Colon (tissue), 2 donors: Measurements from ENCODE around the gene C5orf15.
"Not testable (repeated sequence)": the region's sequence is repeated elsewhere in the genome, so short reads cannot be mapped to it uniquely, and the experiment has no call there.

Experiments used
- FAIRE-seq: peaks from 2 replicates; lab custom pipeline; 2012; peaks lifted over from hg19 to GRCh38; lab: Jason Lieb, UNC
- donor health status: control.
- donor health status: control.

The C5orf15 gene

DNA sequence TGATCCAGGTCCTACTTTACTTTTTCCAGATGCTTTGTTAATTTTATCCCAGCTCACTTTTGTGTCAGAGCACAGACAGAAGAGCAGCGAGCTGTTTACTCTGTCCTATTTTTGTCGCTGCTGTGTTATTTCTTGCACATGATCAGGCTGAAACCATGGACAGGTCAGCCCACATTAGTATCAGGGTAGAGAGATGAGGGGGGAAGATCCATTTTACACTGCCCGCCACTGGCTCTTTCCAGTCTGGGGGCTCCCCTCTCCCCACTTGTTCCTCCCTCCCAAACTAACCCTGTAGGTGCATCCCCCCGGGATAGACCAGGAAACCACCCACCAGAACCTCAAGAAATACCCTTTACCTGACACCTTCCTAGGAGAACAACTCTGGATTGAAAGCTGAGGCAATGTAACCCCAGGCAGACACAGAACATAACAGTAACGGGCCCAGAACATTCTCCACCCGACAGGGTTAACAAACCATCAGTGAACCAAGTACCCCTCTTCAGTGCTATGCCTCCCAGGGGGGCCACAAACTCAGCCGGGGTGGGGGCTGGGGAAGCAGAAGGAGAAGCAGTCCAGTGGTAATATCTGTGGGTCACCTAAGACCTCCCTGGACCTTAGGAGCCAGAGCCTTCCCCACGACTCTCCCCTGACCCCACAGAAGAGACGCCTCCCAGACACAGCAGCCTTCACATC, 26.0 kb upstream of the C5orf15 start:
- FAIRE-seq, result no peak

DNA sequence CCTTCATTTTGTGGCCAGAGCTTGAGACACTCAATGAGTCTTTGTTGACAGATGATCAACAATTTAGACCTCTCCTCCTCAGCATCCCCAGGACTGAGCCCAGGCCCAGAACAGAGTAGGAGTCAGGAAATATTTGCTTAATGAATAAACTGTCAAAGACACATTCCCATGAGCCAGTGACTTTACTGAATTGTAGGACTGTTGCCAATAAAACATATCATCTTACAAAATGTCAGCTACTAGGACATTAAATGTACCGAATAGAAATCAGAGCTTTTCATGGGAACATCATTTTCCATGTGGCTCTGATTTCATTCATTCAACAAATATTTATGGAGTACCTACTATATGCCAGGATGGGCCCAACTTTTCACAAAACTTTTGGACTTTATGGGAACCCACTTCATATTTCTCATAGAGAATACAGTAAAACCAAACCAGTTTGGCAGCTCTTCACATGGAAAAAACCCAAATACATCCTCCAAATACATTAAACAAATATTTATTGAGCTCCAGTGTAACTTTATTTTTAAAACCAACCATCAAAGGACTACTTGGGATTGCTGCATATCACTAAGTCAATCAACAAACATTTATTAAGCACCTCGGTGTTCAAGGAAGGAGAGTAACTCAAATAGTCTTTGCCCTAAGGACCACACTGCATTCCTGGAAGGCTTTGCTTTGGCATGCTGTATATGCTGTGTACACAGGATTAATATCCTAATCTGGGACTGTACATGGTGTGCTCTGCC, 24.9 kb upstream of the C5orf15 start:
- FAIRE-seq, result no peak

- FAIRE-seq, result no peak
Measured at GRCh38 chr5:133992429-133993155, 24.2 kb upstream of the C5orf15 start.

- no peak for FAIRE-seq
Measured at GRCh38 chr5:133991171-133991910, 22.9 kb upstream of the C5orf15 start.

- FAIRE-seq, result no peak
Measured at GRCh38 chr5:133990396-133990795, 22.0 kb upstream of the C5orf15 start.

DNA sequence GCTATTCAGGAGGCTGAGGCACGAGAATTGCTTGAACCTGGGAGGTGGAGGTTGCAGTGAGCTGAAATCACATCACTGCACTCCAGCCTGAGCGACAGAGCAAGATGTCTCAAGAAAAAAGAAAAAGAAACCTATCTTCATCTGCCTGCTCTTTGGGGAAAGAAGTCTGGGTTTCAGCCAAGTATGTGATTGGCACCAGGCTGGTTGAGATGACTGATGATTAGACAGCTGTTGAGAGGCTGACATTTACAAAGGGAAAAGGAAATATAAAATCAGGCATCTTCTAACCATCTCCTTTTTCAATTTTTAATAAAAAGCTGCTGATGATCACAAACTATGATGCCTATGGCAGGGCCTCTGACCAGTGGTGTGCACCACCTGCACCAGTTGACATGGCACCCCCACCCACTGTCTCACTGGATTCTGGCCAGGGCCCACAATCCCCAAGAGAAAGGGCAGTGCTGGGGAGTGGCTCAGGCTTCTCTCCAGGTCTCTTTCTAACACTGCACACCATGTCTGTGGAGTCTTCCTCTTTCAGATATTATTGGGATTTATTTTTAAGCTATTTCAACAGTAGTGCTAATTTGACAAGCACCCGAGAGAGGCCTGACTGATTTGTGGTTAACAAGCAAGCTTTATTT, 17.2 kb upstream of the C5orf15 start:
- no peak for FAIRE-seq

DNA sequence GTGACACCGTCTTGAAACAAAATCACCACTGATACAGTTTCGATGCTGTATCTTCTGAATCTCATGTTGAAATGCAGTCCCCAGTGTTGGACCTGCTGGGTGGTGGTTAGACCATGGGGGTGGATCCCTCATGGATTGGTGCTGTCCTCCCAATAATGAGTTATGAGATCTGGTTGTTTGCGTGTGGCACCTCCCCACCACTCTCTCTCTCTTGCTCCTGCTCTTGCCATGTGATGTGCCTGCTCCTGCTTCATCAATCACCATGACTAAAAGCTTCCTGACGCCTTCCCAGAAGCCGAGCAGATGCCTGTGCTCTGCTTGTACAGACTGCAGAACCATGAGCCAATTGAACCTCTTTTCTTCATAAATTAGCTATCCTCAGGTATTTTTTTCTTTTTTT, 15.2 kb upstream of the C5orf15 start:
- FAIRE-seq, result no peak

DNA sequence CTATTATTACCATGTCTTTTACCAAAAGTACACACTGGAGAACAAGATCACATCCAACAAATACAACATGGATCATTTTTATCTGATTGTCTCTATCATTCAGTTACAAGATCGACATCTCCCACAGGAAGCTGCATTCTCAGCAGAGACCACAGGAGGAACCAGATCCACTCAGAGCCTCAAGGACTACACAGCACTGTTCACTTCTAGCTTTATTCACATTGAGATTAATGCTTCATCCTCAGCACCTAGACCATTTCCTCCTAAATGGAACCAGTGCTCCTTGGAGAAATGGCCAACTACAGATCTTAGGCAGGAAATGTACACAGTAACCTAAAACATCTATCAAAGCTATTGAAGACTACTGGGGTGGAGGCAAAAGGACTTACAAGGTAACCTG, 13.3 kb upstream of the C5orf15 start:
- no peak for FAIRE-seq

DNA sequence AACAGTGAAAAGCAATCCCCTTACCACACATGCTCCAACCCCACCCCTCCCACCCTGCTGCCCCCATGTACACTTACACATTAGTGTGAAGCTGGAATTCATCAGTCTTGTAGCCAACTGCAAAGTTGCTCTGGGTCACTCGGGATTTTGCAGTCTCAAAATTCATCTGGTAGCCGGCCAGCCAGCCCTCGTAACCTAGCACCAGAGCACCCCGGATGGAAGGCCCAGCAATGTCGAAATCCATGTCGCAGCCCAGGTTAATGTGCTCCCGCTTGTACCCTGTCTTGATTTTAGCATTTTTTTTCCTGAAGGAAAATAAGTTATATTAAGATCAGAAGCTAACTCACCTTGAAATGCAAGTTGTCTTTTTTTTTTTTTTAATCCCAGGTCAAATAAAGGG, 12.2 kb upstream of the C5orf15 start:
- no peak for FAIRE-seq

- FAIRE-seq, result no peak
Measured at GRCh38 chr5:133978943-133979342, 10.5 kb upstream of the C5orf15 start.

DNA sequence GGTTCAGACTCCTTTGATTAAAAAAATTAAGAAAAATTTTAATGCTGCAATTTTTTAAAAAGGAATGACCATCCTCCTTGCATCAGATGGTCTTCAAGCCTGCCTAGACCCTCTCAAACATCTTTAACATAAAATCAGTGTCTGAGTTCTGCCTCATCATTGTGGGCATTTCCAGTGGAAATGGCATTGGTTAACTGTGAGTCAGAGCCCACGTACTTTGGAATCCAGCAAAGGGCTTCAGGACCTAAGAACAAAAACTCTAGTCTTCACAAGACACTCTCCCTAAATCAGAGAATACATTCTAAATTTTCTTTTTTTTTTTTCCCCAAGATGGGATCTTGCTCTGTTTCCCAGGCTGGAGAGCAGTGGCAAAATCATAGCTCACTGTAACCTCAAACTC, 9.4 kb upstream of the C5orf15 start:
- FAIRE-seq, result no peak

DNA sequence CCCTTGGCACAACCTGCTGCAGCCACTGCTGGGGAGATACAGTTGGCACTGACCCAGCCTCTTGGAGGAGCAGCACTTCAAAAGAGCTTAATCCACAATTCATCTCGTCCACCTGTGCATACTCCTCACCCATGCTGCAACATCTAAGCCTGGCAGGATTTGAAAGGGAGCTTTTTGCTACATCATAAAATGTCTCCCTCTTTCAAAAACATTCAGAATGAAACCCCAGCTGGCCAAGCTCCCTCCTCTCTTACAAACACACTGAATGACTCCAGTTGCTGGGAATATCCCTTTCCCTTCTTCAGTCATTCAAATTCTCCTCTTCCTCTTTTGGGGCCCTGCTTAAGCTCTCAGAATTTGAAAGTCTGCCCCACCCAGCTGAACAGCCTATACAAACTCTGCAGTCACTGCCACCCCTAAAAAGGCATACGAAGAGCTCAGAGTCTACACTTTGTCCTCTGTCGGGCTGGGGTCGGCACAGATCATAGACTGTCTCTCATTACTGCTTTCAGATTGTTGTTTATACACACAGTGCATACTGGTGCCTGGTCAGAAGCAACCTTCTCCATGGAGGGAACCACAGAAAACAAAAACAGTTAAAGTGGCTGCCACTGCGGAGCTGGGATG, 8.8 kb upstream of the C5orf15 start:
- FAIRE-seq, result no peak

DNA sequence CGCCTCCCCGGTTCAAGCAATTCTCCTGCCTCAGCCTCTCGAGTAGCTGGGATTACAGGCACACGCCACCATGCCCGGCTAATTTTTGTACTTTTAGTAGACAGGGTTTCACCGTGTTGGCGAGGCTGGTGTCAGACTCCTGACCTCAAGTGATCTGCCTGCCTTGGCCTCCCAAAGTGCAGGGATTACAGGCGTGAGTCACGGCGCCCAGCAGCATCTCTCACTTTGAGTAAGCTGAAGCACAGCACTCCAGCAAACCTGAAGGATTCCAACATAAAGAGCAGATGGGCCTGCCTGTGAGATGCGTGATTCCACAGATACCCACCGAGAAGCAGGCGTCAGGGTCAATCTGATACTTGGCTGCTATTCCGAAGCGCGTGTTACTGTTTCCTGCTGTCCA, 7.1 kb upstream of the C5orf15 start:
- FAIRE-seq, result not testable (repeated sequence)

- FAIRE-seq, result no peak
Measured at GRCh38 chr5:133974142-133974541, 5.7 kb upstream of the C5orf15 start.

DNA sequence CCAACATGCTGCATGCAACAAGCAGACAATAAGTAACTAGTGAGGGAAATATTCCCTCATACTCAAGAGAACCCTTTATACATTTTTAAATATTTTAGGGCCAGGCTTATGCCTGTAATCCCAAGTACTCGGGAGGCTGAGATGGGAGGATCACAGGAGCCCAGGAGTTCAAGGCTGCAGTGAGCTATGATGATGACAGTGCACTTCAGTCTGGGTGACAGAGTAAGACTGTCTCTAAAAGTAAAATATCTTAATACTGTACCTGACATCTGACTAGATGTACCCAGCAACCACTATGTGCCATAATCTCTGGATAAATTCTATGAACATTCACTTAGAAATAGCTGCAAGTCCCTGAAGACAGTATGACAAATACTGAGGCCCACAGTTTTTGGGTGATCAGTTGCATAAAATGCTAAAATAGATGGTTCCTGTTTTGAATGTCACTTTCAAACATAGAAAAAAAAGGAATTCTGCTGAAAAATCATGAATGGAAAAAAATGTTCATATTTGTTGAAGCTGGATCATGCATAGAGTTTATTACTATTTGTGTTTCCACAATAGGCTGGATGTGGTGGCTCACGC, 2.0 kb upstream of the C5orf15 start:
- no peak for FAIRE-seq

DNA sequence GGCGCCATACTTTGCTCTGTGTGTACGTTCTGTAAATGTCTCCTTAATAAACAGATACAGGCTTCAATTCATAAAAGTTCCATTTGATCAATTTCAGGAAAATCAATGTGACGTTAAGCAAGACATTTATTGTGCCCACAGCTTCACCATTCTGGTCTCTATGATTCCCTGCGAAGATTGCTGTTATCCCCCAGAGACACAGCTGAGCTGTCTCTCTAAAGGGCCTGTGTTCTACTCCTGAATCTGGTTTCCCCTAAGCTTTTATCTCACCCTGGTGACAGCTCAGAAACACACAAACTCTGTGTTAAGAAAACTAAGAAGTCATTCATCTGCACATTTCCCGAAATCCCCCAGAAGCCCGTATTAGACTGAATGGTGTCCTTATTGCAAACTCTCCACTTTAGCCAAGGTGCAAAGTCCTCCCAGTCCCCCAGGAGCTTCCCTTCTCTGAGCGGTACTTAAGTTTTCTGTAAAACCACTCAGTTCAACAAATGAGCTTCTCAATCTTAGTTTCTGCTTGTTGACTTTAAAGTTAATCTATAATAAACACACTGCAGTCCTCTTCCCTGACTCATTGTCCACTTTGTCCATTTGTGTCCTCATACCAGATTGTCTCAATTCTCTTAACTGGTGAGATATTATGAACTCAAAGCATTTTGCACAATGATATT, 1.4 kb upstream of the C5orf15 start:
- FAIRE-seq, result no peak

- no peak for FAIRE-seq
Measured at GRCh38 chr5:133967698-133968203, 674 bp downstream of the C5orf15 start.

DNA sequence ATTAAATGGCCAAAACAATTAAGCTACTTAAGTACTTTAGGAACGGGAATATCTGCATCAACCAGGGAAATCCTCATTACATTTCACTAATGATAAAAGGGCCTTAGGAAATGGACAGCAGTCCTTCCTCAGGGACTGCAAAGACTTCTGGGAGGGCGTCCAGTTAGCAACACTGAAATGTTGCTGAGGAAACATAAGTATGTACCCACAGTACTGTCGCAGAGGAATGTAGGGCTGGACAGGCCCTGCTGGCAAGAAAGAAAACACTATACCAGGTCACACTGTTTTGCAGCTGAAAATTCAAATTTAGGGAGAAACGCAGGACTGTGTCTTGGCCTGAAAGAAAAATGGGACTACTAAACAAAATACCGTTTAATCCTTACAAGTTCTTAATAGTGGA, 1.3 kb downstream of the C5orf15 start:
- no peak for FAIRE-seq

- FAIRE-seq, result no peak
Measured at GRCh38 chr5:133966090-133966489, 2.3 kb downstream of the C5orf15 start.

DNA sequence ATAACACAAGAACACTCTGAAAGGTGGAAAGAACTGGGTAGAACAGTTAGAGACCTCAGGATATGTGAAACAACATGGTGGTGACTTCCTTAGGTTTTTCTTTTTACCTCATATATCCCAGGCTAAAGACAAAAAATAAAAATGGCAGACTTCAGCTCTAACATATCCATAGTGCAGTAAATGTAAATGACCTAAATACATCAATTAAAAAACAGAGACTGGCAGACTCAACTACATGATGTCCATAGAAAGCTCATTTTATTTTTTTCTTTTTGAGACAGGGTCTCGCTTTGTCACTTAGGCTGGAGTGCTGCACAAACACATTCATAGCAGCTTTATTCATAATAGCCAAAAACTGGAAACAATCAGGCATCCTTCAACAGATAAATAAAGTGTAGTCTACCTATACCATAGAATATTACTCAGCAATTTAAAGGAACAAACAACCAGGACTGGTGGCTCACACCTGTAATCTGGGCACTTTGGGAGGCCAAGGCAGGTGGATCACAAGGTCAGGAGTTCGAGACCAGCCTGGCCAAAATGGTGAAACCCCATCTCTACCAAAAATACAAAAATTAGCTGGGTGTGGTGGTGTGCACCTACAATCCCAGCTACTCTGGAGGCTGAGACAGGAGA, 4.8 kb downstream of the C5orf15 start:
- FAIRE-seq, result no peak
